ENCODE data around the gene IL6R. TPM values are rescaled to one million over a fixed set of nuclear protein-coding genes. Genes with fewer than 3 reads are reported as not detected.
A peak's percentile ranks its signal among the peaks of the same experiment; 100 is the strongest.

IL6R gene
- total RNA-seq, 1 donor from 2014 or later, result 12.7 TPM

DNA sequence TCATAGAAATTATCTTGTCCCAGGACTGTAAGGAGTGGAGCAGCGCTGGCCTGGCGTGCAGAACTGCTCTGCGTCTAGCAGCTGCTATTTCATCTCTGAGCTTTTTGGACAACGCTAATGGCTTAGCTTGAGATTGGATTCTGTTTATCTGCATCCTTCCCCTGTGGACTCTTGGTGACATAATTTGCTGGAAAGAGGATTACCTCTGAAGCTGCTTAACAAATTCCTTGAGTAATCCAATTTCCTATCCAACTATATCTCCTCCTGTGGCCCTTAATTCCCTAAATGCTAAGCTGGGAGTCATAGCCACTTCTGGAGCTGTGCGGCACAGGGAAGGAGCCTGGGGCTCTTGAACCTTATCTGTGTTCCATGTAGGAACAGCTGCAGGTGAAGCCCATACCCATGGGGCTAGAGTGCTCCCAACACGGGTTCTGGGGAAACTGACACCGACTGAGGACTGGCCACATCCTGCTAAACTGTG lies 43.2 kb downstream of the IL6R start:
- no peak for DNase-seq (ENCODE audit: low read depth in 2 of 2)

DNA sequence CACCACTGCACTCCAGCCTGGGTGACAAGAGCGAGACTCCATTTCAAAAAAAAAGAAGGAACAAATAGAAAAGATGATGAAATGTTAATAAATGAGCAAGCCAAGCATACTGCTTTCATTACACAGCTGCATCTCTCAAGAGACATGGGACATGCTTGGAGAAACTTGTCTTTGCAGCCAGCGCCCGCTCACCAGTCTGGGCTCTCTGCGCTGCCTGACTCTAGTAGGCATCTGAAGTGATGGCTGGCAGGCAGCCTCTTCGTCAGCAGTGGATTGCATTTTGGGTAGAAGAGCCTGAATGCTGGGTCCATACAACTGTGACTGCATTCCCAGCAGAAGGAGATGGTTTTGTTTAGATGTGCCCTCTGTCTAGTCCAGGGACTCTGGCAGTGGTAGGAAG lies 48.0 kb downstream of the IL6R start:
- no peak for DNase-seq (ENCODE audit: low read depth in 2 of 2)

DNA sequence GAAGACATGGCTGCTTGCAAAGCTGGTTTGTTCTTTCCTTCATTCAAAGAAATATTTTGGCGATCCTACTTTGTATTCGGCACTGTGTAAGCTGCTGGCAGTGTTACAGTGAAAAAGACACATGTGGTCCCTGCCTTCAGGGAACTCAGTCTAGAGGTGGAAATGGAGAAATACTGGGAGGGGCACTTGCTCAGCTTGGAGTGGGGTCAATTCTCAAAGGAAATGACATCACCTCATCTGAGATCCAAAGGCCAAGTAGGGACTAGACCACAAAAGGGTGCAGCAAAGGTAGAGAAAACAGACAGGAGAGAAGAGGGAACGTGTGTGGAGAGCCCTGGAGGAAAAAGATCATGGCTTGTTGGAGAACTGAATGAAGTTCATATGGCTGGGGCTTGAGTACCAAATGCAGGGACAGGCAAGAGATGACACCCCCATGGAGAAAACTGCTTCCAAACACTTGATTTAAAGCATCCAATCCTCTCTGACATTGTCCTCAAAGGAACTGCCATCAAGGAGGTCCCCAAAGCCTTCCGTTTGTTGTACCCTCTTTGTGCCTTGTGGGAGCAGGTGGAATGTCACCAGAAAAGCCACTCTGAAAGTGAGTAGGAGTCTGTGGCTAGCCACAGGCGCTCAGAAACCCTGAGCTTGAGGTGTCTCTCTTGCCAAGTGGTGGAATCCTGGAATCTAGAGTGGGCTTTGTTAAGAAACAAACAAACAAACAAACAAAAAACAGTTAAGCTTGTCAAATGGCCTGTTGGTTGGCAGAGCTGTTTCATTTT lies 48.6 kb downstream of the IL6R start:
- no peak for DNase-seq (ENCODE audit: low read depth in 2 of 2)

DNA sequence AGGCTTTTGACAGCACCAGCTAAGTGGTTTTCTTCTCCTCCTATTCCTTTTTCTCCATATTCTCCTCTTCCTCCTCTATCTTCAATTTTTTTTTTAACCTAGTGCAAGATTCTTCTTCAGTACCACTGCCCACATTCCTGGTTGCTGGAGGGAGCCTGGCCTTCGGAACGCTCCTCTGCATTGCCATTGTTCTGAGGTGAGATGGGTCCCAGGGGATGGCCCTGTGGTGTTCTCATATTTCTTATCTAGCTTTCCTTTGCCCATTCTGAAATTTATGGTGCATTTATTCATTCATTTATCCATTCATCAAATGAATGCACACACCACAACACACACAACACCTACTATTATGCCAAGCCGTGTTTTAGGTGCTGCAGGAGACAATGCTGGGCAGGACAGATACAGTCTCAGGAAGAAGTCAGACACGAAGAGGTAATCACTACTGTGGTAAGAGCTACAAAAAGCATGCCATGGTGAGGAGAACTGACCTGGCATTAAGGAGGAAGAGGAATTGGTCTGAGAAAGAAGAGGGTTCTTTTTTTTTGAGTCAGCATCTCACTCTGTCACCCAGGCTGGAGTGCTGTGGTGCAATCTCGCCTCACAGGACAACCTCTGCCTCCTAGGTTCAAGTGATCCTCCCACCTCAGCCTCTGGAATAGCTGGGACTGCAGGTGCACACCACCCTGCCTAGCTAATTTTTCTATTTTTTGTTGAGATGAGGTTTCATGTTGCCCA lies 49.4 kb downstream of the IL6R start:
- DNase-seq (ENCODE audit: low read depth in 2 of 2), result no peak

DNA sequence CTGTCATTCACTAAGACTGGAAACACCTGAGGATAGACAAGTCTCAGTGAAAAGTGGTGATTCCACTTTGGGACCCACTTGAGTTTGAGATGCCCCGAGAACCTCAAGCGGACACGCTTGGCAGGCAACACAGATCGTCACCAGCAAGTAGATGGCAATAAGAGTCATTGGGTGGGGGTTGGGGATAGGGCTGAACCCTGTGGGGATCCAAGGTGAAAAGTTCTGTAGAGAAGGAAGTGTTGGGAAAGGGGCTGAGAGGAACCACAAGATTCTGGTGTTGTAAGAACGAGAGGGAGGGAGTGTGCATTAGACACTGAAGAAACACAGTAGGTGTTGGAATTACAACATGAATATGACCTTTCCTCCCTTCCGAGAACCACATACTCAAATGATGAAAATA lies 51.5 kb downstream of the IL6R start:
- no peak for DNase-seq (ENCODE audit: low read depth in 2 of 2)

DNA sequence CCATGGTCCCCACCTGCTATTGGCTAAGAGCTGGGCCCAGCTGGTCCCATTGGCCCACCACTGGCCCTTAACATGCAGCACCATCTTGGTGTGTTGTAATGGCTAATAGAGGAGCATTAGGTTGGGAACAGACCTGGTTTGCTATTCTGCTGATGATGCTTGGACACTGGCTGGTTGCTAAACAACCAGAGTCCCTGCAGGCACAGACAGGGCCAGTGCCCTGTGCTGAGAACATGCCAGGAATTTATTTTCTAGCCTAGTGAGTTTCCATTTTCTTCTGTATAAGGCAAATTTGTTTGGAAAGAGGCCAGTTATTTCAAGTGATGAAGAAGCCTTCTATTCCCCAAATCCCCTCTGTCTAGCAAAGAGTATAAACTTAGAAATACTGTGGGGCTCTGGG lies 53.9 kb downstream of the IL6R start:
- no peak for DNase-seq (ENCODE audit: low read depth in 2 of 2)

DNA sequence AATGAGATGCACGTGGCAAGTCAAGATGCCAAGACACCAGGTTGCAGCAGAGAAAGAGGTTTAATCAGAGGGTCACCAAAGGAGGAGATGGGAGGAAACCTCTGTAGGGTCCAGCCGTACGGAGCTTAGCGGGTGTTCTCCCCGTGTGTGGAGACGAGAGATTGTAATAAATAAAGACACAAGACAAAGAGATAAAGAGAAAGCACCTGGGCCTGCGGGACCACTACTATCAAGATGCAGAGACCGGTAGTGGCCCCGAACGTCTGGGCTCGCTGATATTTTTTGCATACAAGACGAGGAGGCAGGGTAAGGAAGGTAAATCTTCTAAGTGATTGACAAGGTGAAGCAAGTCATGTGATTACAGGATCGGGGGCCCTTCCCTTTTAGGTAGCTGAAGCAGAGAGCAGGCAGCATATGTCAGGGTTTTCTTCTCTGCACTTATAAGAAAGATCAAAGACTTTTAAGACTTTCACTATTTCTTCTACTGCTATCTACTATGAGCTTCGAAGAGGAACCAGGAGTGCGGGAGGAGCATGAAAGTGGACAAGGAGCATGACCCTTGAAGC lies 55.6 kb downstream of the IL6R start:
- DNase-seq (ENCODE audit: low read depth in 2 of 2), result no peak

DNA sequence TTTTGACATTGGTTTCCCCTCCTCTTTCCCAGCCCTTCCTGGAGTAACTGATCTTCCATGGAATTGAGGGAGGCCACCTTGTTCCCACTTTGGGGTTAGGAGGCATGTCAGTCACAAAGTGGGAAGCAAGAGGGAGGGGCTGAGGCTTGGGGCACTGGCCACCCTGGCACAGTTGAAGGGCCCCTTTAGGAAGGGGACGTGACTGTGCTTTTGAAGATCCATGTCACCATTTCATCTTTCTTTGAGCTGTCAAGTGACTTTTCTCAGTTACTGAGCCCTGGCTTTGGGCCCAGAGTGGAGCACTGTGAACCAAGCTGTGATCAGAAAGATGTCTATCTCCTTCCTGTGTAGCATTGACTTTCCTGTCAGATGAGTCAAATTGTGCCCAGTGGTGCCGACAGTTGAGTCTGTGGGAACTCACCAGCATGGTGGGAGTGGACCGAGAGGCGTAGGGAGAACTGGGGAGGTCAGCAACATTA lies 58.4 kb downstream of the IL6R start:
- peak; percentile 54 to 60 for DNase-seq (ENCODE audit: low read depth in 2 of 2)

DNA sequence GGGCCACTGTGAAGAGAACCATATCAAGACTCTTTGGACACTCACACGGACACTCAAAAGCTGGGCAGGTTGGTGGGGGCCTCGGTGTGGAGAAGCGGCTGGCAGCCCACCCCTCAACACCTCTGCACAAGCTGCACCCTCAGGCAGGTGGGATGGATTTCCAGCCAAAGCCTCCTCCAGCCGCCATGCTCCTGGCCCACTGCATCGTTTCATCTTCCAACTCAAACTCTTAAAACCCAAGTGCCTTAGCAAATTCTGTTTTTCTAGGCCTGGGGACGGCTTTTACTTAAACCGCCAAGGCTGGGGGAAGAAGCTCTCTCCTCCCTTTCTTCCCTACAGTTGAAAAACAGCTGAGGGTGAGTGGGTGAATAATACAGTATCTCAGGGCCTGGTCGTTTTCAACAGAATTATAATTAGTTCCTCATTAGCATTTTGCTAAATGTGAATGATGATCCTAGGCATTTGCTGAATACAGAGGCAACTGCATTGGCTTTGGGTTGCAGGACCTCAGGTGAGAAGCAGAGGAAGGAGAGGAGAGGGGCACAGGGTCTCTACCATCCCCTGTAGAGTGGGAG lies 60.6 kb downstream of the IL6R start:
- no peak for DNase-seq (ENCODE audit: low read depth in 2 of 2)

DNA sequence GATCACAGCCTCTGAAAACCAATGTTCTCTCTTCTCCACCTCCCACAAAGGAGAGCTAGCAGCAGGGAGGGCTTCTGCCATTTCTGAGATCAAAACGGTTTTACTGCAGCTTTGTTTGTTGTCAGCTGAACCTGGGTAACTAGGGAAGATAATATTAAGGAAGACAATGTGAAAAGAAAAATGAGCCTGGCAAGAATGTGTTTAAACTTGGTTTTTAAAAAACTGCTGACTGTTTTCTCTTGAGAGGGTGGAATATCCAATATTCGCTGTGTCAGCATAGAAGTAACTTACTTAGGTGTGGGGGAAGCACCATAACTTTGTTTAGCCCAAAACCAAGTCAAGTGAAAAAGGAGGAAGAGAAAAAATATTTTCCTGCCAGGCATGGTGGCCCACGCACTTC lies 61.1 kb downstream of the IL6R start:
- no peak for DNase-seq (ENCODE audit: low read depth in 2 of 2)

DNA sequence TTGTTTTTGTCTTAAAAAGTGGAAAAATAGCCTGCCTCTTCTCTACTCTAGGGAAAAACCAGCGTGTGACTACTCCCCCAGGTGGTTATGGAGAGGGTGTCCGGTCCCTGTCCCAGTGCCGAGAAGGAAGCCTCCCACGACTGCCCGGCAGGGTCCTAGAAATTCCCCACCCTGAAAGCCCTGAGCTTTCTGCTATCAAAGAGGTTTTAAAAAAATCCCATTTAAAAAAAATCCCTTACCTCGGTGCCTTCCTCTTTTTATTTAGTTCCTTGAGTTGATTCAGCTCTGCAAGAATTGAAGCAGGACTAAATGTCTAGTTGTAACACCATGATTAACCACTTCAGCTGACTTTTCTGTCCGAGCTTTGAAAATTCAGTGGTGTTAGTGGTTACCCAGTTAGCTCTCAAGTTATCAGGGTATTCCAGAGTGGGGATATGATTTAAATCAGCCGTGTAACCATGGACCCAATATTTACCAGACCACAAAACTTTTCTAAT lies 61.8 kb downstream of the IL6R start:
- peak in 1 of 2 donors; percentile 38 for DNase-seq (ENCODE audit: low read depth in 2 of 2)

DNA sequence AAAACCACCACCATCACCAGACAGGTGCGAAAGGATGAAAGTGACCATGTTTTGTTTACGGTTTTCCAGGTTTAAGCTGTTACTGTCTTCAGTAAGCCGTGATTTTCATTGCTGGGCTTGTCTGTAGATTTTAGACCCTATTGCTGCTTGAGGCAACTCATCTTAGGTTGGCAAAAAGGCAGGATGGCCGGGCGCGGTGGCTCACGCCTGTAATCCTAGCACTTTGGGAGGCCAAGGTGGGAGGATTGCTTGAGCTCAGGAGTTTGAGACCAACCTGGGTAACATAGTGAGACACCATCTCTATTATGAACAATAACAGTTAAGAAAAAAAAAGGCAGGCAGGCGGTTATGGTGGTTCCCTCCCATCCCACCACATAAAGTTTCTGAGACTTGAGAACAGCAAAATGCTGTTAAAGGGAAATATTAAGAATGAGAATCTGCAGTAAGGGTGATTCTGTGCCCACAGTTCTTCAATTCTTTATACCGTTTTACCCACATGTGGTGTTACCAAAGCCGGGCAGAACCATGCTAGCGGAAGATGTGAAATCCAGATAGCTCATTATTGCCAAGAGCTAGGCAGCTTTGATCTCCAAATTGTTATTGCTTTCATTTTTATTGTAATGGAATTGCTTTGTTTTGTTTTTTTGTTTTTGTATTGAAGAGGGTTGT lies 62.4 kb downstream of the IL6R start:
- no peak for DNase-seq (ENCODE audit: low read depth in 2 of 2)

DNA sequence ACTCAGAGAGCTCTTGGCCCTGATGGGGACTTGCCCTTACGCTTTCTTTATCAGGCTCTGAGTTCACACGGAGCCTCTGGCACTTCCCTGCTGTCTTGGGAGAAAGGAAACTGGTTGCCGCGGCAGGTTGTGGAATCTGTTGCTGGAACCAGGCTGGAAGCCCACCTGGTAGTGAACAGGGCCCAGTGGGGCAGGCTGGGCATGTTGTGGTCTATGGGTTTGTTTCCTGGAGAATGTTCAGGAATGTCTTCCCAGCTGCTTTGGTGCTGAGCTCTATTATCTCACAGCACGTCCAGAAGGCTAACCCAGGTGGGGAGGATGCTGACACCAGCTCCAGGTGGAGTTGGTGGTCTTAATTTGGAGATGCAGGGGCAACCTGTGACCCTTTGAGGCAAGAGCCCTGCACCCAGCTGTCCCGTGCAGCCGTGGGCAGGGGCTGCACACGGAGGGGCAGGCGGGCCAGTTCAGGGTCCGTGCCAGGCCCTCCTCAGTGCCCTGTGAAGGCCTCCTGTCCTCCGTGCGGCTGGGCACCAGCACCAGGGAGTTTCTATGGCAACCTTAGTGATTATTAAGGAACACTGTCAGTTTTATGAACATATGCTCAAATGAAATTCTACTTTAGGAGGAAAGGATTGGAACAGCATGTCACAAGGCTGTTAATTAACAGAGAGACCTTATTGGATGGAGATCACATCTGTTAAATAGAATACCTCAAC lies 63.5 kb downstream of the IL6R start:
- DNase-seq (ENCODE audit: low read depth in 2 of 2), result no peak

DNA sequence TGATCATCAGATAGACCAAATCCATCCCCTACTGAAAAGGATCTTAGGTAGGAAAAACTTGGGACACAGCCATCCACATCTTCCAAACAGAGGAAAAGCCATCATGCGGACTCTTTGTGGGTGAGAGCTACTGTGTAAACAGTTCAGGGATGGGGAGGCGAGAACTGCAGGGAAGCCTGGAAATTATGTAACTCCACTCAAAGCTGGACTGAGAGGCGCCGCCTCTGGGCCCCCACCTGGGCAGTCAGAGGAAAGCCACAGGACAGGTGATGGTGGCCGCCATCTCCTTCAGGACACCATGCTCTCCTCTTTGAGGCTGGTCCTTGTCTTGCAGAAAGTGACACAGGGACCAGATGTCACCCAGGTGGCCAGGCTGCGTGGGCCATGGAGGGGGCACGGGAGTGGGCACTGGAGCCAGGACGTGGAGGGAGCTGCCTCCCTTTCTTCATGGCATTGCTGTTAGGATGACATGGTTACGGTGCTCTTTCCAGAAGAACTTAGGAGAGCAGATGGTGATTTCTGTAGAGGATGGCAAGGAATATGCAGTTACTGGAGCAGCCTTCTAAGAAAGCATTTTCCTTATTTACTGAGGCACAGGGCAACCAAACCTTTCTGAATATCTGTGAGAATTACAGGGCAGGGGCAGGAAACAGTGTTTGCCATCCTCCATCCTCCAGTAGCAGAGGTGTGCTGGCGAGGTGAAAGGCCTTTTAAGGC lies 64.9 kb downstream of the IL6R start:
- no peak for DNase-seq (ENCODE audit: low read depth in 2 of 2)

DNA sequence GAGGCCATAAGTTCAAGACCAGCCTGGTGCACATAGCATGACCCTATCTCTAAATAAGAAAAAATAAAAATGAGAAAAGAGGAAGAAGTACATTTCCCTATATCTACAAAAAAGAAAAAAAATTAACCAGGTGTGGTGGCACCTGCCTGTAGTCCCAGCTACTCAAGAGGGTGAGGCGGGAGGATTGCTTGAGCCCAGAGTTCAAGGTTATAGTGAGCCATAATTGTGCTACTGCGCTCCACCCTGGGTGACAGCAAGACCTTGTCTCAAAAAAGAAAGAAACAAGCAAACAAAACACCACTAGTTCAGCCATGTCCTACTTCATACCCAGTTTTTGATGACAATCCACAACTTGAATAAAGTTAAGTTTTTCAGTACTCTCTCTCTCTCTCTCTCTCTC lies 66.2 kb downstream of the IL6R start:
- DNase-seq (ENCODE audit: low read depth in 2 of 2), result no peak

DNA sequence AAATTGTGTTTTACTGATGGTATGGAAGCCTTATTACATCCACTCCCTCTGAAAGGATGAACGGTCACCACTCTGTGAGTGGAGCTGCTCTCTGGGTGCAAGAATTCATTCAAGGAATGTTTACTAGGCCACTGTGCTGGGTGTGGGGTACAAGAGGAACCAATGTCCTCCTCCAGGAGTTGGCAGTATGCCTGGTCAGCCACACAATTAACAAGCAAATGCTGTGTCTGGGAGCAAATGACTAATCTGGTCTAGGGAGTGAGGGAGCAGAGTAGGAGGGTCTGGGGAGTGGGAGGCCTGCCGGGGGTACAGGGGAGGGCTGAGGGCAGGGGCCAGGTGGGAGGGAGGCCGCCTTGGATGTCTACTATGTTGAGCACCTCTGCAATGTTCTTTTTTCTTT lies 69.7 kb downstream of the IL6R start:
- DNase-seq (ENCODE audit: low read depth in 2 of 2), result peak in 1 of 2 donors; percentile 66

DNA sequence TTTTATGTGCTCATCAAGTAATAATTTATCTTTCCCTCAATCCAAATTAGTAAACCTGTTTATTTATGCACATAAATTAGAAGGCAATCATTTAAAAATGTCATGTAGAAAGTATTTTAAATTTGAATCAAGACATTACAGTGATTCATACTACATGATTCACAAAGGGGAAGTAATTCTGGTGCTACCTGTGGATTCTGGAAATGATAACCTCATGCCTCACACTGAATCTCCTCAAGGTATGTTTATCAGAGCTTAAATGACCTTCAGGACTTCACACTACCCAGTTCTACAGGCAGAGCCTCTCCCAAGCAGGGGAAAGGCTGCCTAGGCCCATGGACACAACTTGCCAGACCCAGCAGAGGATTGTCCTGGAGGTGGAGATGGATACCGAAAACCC lies 71.6 kb downstream of the IL6R start:
- DNase-seq (ENCODE audit: low read depth in 2 of 2), result no peak

DNA sequence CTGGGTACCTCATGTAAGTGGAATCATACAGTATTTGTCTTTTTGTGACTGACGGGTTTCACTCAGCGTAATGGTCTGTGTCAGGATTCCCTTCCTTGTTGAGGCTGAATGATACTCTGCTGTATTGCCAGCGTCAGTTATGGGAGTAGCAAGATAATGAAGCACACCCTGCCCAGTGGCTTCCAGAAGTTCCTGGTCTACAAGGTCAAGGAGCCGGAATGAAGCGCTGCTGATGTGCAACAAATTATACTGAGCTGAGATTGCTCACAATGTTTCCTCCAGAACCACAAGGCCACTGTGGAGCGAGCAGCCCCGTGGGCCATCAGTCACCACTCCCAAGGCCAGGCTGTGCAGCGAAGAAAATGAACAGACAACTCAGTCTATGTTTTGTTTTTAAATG lies 72.9 kb downstream of the IL6R start:
- DNase-seq (ENCODE audit: low read depth in 2 of 2), result no peak

DNA sequence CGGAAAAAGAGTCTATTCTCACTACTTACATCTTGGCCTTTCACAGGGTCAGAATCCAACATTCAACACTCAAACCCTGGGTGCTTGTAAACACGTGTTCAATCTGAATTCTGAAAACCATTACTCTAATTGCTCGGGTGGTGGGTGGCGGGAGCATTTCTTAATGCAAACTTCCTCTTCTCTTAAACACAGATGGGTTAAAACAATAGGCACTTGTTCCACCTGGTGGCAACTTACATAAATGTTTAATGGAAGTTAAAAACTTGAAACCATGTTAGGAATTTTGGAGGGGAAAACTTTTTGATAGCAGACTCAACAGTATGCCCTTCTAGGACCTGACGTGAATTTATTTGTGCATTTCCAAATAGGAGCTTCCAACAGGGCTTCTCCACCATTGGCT lies 73.5 kb downstream of the IL6R start:
- DNase-seq (ENCODE audit: low read depth in 2 of 2), result no peak

DNA sequence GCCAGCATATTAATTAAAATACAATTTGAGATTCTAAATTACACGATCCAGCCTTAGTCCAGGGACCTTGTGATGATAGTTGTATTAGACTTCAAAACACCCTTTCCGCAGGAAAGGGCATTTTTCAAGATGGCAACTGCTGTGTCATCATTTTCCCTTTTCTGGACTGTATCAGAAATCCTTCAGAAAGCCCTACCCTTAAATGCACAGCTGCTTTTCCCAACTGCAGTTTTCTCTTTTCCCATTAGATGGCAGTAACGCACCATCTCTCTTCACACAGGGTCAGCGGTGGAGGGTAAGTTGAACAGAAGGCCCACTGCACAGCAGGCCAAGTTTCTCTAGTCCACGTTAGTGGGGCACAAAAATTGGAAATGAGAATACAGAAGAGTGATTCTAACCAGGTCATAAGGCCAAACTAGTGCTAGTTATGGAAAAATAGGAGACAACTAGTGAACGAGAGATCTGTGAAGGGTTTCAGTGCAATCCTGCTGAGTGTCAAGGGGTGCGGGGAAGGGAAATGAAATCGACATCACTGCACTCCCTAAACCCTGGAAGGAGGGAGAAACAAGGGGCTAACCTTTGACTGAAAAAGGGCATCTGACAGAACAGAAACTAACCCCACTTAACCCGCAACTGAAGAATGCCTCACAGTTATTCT lies 74.8 kb downstream of the IL6R start:
- peak; percentile 78 to 83 for DNase-seq (ENCODE audit: low read depth in 2 of 2)
